GM23338 (cell line): ENCODE results near the gene SLC1A4. TPM values are rescaled to one million over a fixed set of nuclear protein-coding genes. Genes with fewer than 3 reads are reported as not detected.

Experiments
- ATAC-seq: fragments of 200-7000 bp; cut with Tn5 transposase; 3 replicates; pipeline ENCODE4 v1.9.1; 2020
- DNase-seq: peaks from one replicate; pipeline ENCODE4 v3.0.0-alpha.2; 2015; ENCODE audit warnings: low spot score
- H2AFZ ChIP-seq: fragments of 200-600 bp; sonication (generic); 2 replicates; pipeline ENCODE4 v1.8.0; 2016; ENCODE audit warnings: antibody characterized with exemption, mild to moderate bottlenecking, moderate library complexity
- H3F3A ChIP-seq: fragments of 200-600 bp; sonication (generic); replicated peaks from 2 replicates; pipeline ENCODE4 v1.8.0; 2017; ENCODE audit warnings: antibody characterized with exemption, mixed run types, low read depth
- H3K27ac ChIP-seq: fragments of 200-600 bp; sonication (generic); 2 replicates; pipeline ENCODE4 v1.6.1; 2016; ENCODE audit warnings: low read depth
- H3K27me3 ChIP-seq: fragments of 200-600 bp; sonication (generic); 2 replicates; pipeline ENCODE4 v1.8.0; 2016; ENCODE audit warnings: mild to moderate bottlenecking, mixed run types, moderate library complexity; ENCODE audit not compliant: insufficient read depth
- H3K36me3 ChIP-seq: fragments of 200-600 bp; sonication (generic); 2 replicates; pipeline ENCODE4 v1.8.0; 2016; ENCODE audit warnings: mild to moderate bottlenecking; ENCODE audit not compliant: insufficient read depth
- H3K4me1 ChIP-seq: fragments of 200-600 bp; sonication (generic); 2 replicates; pipeline ENCODE4 v1.8.0; 2016; ENCODE audit warnings: mild to moderate bottlenecking, moderate library complexity; ENCODE audit not compliant: insufficient read depth
- H3K4me2 ChIP-seq: fragments of 200-600 bp; sonication (generic); 2 replicates; pipeline ENCODE4 v1.7.1; 2017; ENCODE audit warnings: mixed run types
- H3K4me3 ChIP-seq: fragments of 200-600 bp; sonication (generic); 2 replicates; pipeline ENCODE4 v1.6.1; 2016; ENCODE audit warnings: mixed run types
- H3K79me2 ChIP-seq: fragments of 200-600 bp; sonication (generic); replicated peaks from 2 replicates; pipeline ENCODE4 v1.8.0; 2017; ENCODE audit warnings: mild to moderate bottlenecking; ENCODE audit not compliant: insufficient read depth
- H3K9me2 ChIP-seq: fragments of 200-600 bp; sonication (generic); 2 replicates; pipeline ENCODE4 v1.8.0; 2017; ENCODE audit not compliant: insufficient read depth
- H4K20me1 ChIP-seq: fragments of 200-600 bp; sonication (generic); replicated peaks from 2 replicates; pipeline ENCODE4 v1.8.0; 2017; ENCODE audit warnings: mild to moderate bottlenecking; ENCODE audit not compliant: insufficient read depth
- H3K27ac Mint-ChIP-seq: 2 replicates; pipeline ENCODE4 v1.8.0; 2020; ENCODE audit warnings: inconsistent platforms, mild to moderate bottlenecking, moderate library complexity, mixed read lengths
- H3K27me3 Mint-ChIP-seq: 3 replicates; pipeline ENCODE4 v1.8.0; 2022; ENCODE audit warnings: low read depth, mild to moderate bottlenecking, moderate library complexity, mixed read lengths, inconsistent platforms; ENCODE audit not compliant: insufficient read depth, poor library complexity
- H3K36me3 Mint-ChIP-seq: 3 replicates; pipeline ENCODE4 v1.8.0; 2021; ENCODE audit warnings: low read depth, mild to moderate bottlenecking, inconsistent platforms, moderate library complexity, mixed read lengths
- H3K4me1 Mint-ChIP-seq: 3 replicates; pipeline ENCODE4 v1.8.0; 2020; ENCODE audit warnings: mild to moderate bottlenecking, inconsistent platforms, mixed read lengths
- H3K4me3 Mint-ChIP-seq: 3 replicates; pipeline ENCODE4 v1.8.0; 2021; ENCODE audit warnings: moderate library complexity, mild to moderate bottlenecking, inconsistent platforms, mixed read lengths
- H3K9me3 Mint-ChIP-seq: 3 replicates; pipeline ENCODE4 v1.8.0; 2020; ENCODE audit warnings: moderate library complexity, mild to moderate bottlenecking, inconsistent platforms, mixed read lengths
- CTCF ChIP-seq, 2 experiments: fragments of 200-600 bp in 1 of 2; sonication (generic) in 1 of 2; conservative IDR thresholded peaks; 2 replicates each; pipeline versions ENCODE4 v1.5.1 to v1.6.1; 2016 to 2017; ENCODE audit warnings: antibody characterized with exemption in 2 of 2, low read depth in 2 of 2, mild to moderate bottlenecking in 2 of 2, moderate library complexity in 1 of 2
- ETS1 ChIP-seq: IDR thresholded peaks from 2 replicates; pipeline ENCODE4 v1.6.1; 2016; ENCODE audit warnings: antibody characterized with exemption
- EZH2 ChIP-seq: fragments of 200-600 bp; sonication (generic); IDR thresholded peaks from one replicate; pipeline ENCODE4 v1.8.0; 2017; ENCODE audit warnings: antibody characterized with exemption, mild to moderate bottlenecking, low read depth; ENCODE audit not compliant: unreplicated experiment
- JUNB ChIP-seq: IDR thresholded peaks from one replicate; pipeline ENCODE4 v1.6.1; 2016; ENCODE audit warnings: antibody characterized with exemption; ENCODE audit not compliant: unreplicated experiment
- REST ChIP-seq: IDR thresholded peaks from one replicate; pipeline ENCODE4 v1.6.1; 2018; ENCODE audit warnings: antibody characterized with exemption; ENCODE audit not compliant: unreplicated experiment
- ZNF114 ChIP-seq: fragments of 250-450 bp; sonication (Bioruptor Pico); IDR thresholded peaks from 2 replicates; pipeline ENCODE4 v1.5.0; 2020; ENCODE audit warnings: mild to moderate bottlenecking, moderate library complexity
- ZNF331 ChIP-seq: fragments of 250-450 bp; sonication (Bioruptor Pico); IDR thresholded peaks from 2 replicates; pipeline ENCODE4 v1.5.0; 2020; ENCODE audit warnings: low read depth, mild to moderate bottlenecking, moderate library complexity
- polyA plus RNA-seq: library from polyadenylated mRNA; unstranded; fragments of >200 nt; fragmentation: Nextera tagmentation; extraction: Ambion mirVana; gene quantifications from 2 replicates; pipeline ENCODE4 v1.2.1, GENCODE V29; 2016
- total RNA-seq: library from RNA; depleted of rRNA; stranded (reverse); fragments of >200 nt; shearing (Covaris generic); gene quantifications from 2 replicates; pipeline ENCODE4 v1.2.3, GENCODE V29; 2014

Gene SLC1A4
- total and polyA plus RNA-seq, 2 experiments from 2014 or later, result 1.3 to 2.7 TPM

- ATAC-seq (no peak), DNase-seq (no peak)
- Histone ChIP-seq H3K36me3 (no peaks in the 10 kb centered on the region), H3K79me2 (no peaks in the 10 kb centered on the region), H2AFZ (no peak overlapping the region), H3K4me1 (no peaks in the 10 kb centered on the region), H3K27ac (no peak overlapping the region), H3F3A (no peaks in the 10 kb centered on the region), H3K4me2 (no peak overlapping the region), H3K9me2 (no peaks in the 10 kb centered on the region), H3K27me3 (no peaks in the 10 kb centered on the region), H3K4me3 (no peak overlapping the region), H4K20me1 (no peaks in the 10 kb centered on the region)
- no peak overlapping the region for H3K4me3 Mint-ChIP-seq
- TF ChIP-seq JUNB, result no peak
- H3K9me3 Mint-ChIP-seq, result no peaks in the 10 kb centered on the region
- no peaks in the 10 kb centered on the region for H3K4me1 Mint-ChIP-seq
- peaks cover 5% of the 10 kb centered on the region; the same call in 1 of the 3 replicates for H3K36me3 Mint-ChIP-seq
- no peak overlapping the region for H3K27ac Mint-ChIP-seq
- H3K27me3 Mint-ChIP-seq, result peaks cover 3% of the 10 kb centered on the region
Observed at GRCh38 chr2:64957109-64957903, 31.9 kb upstream of the SLC1A4 start.

GRCh38 chr2:64958556-64958955 is 30.6 kb upstream of the SLC1A4 start:
- Histone ChIP-seq H4K20me1 (no peaks in the 10 kb centered on the region), H3K4me1 (no peaks in the 10 kb centered on the region), H2AFZ (no peak overlapping the region), H3K4me3 (no peak overlapping the region), H3K27me3 (no peaks in the 10 kb centered on the region), H3K27ac (no peak overlapping the region), H3K79me2 (no peaks in the 10 kb centered on the region), H3K9me2 (no peaks in the 10 kb centered on the region), H3K36me3 (no peaks in the 10 kb centered on the region), H3K4me2 (no peak overlapping the region), H3F3A (no peaks in the 10 kb centered on the region)
- TF ChIP-seq CTCF (conservative IDR thresholded peaks at IDR 0.05; ENCODE audit: low read depth in 2 of 2), result no peak
- Mint-ChIP-seq H3K27ac (no peak overlapping the region), H3K36me3 (peaks cover 5% of the 10 kb centered on the region; the same call in 1 of the 3 replicates), H3K9me3 (no peaks in the 10 kb centered on the region), H3K4me1 (no peaks in the 10 kb centered on the region), H3K4me3 (no peak overlapping the region), H3K27me3 (peaks cover 3% of the 10 kb centered on the region)
- DNase-seq (no peak), ATAC-seq (no peak)

GRCh38 chr2:64960819-64961218 is 28.4 kb upstream of the SLC1A4 start:
- Histone ChIP-seq H3K4me3 (no peak overlapping the region), H2AFZ (no peak overlapping the region), H3K4me1 (no peaks in the 10 kb centered on the region), H3K27ac (no peak overlapping the region), H3K4me2 (no peak overlapping the region), H3K36me3 (no peaks in the 10 kb centered on the region), H3K9me2 (no peaks in the 10 kb centered on the region), H3F3A (no peaks in the 10 kb centered on the region), H4K20me1 (no peaks in the 10 kb centered on the region), H3K79me2 (no peaks in the 10 kb centered on the region), H3K27me3 (no peaks in the 10 kb centered on the region)
- Mint-ChIP-seq H3K36me3 (no peaks in the 10 kb centered on the region), H3K27ac (no peak overlapping the region), H3K27me3 (peaks cover 3% of the 10 kb centered on the region), H3K9me3 (no peaks in the 10 kb centered on the region), H3K4me1 (no peaks in the 10 kb centered on the region), H3K4me3 (no peak overlapping the region)
- DNase-seq (no peak), ATAC-seq (no peak)
- no peak for TF ChIP-seq REST
- no peak for TF ChIP-seq ZNF331 (CRISPR knock-in tag)
- TF ChIP-seq EZH2, result no peak
- TF ChIP-seq ETS1, result no peak
- no peak for TF ChIP-seq CTCF (conservative IDR thresholded peaks at IDR 0.05; ENCODE audit: low read depth in 2 of 2)
- TF ChIP-seq ZNF114, result no peak
